NOMO-1 (cell line): ENCODE measurements around the gene MRTFB.

Experiments
- DNase-seq, 2 experiments: peaks; one replicate each; lab custom pipeline; 2025; ENCODE audit not compliant: unreplicated experiment in 2 of 2; lab: John Stamatoyannopoulos, UW

The MRTFB gene

GRCh38 chr16:14061732-14062259, 9.3 kb upstream of the MRTFB start:
- DNase-seq, result no peak

GRCh38 chr16:14062261-14062660, 8.9 kb upstream of the MRTFB start:
- no peak for DNase-seq

GRCh38 chr16:14063618-14064581, 7.2 kb upstream of the MRTFB start:
- no peak for DNase-seq

GRCh38 chr16:14069818-14070217, 1.3 kb upstream of the MRTFB start:
- DNase-seq, result no peak

GRCh38 chr16:14070555-14070876, 603 bp upstream of the MRTFB start:
- no peak for DNase-seq

- DNase-seq, result peak in 1 of 2 experiments; percentile 17
Measured at GRCh38 chr16:14071576-14072271, 605 bp downstream of the MRTFB start.

- DNase-seq, result no peak
Measured at GRCh38 chr16:14072360-14072759, 1.2 kb downstream of the MRTFB start.

GRCh38 chr16:14074544-14074943, 3.4 kb downstream of the MRTFB start:
- no peak for DNase-seq

GRCh38 chr16:14077918-14078317, 6.8 kb downstream of the MRTFB start:
- no peak for DNase-seq

- DNase-seq, result no peak
Measured at GRCh38 chr16:14086477-14086876, 15.4 kb downstream of the MRTFB start.

GRCh38 chr16:14087181-14087580, 16.1 kb downstream of the MRTFB start:
- DNase-seq, result no peak

- DNase-seq, result no peak
Measured at GRCh38 chr16:14087590-14088154, 16.6 kb downstream of the MRTFB start.

- DNase-seq, result peak; percentile 42 to 51
Measured at GRCh38 chr16:14088155-14088753, 17.1 kb downstream of the MRTFB start.

- DNase-seq, result no peak
Measured at GRCh38 chr16:14089283-14089823, 18.2 kb downstream of the MRTFB start.

- no peak for DNase-seq
Measured at GRCh38 chr16:14092561-14092960, 21.4 kb downstream of the MRTFB start.

- no peak for DNase-seq
Measured at GRCh38 chr16:14095883-14096551, 24.9 kb downstream of the MRTFB start.

- DNase-seq, result no peak
Measured at GRCh38 chr16:14097182-14097959, 26.3 kb downstream of the MRTFB start.

- DNase-seq, result no peak
Measured at GRCh38 chr16:14098081-14098480, 27.0 kb downstream of the MRTFB start.

GRCh38 chr16:14100825-14101224, 29.7 kb downstream of the MRTFB start:
- DNase-seq, result no peak
